Brain microvascular endothelial cell (primary cell): ENCODE measurements around the gene CCDC33.

Experiments
- DNase-seq: peaks from one replicate; pipeline ENCODE4 v3.0.0-alpha.2; 2020
- H3K27ac ChIP-seq: fragments of 250-450 bp; sonication (Bioruptor Pico); 2 replicates; pipeline ENCODE4 v1.5.1; 2020; ENCODE audit warnings: mild to moderate bottlenecking, moderate library complexity
- H3K27me3 ChIP-seq: fragments of 250-450 bp; sonication (Bioruptor Pico); replicated peaks from 2 replicates; pipeline ENCODE4 v1.5.1; 2020; ENCODE audit warnings: mild to moderate bottlenecking
- H3K36me3 ChIP-seq: fragments of 250-450 bp; sonication (Bioruptor Pico); replicated peaks from 2 replicates; pipeline ENCODE4 v1.5.1; 2020; ENCODE audit warnings: mild to moderate bottlenecking
- H3K4me3 ChIP-seq: 2 replicates; pipeline ENCODE4 v1.5.1; 2011; ENCODE audit warnings: low read depth, mild to moderate bottlenecking, control low read depth, low read length, moderate library complexity
- CTCF ChIP-seq: IDR thresholded peaks from 2 replicates; pipeline ENCODE4 v1.5.1; 2011; ENCODE audit warnings: low read depth, mild to moderate bottlenecking, moderate library complexity, low read length, control low read depth, inconsistent platforms; ENCODE audit errors: missing control alignments
- in situ Hi-C: cut with HindIII; loops from 2 replicates; pipeline ENCODE4 v1.10.0; 2017; ENCODE audit warnings: low sequenced_read_pairs, low pct_ligation_motif_present

CCDC33 gene

GRCh38 chr15:74243431-74243830 lies 7.3 kb downstream of the CCDC33 start:
- H3K27me3 ChIP-seq: no peaks in the 10 kb centered on the region
- in situ Hi-C loops: no loop called here
- H3K4me3 ChIP-seq: no peak overlapping the region
- DNase-seq: no peak
- no peak for TF ChIP-seq CTCF
- no peak overlapping the region for H3K27ac ChIP-seq
- H3K36me3 ChIP-seq: no peaks in the 10 kb centered on the region

- in situ Hi-C loops: no loop called here
Measured at GRCh38 chr15:74244822-74245341, 8.8 kb downstream of the CCDC33 start.

GRCh38 chr15:74245342-74245931 lies 9.3 kb downstream of the CCDC33 start:
- Histone ChIP-seq H3K27ac (no peak overlapping the region), H3K36me3 (no peaks in the 10 kb centered on the region), H3K4me3 (no peak overlapping the region), H3K27me3 (no peaks in the 10 kb centered on the region)
- DNase-seq: no peak
- in situ Hi-C loops: no loop called here
- TF ChIP-seq CTCF: no peak

More at GRCh38 chr15:74244822-74245341, 8.8 kb downstream of the CCDC33 start:
- no peak for TF ChIP-seq CTCF
- no peaks in the 10 kb centered on the region for H3K36me3 ChIP-seq
- no peak for DNase-seq
- no peak overlapping the region for H3K4me3 ChIP-seq
- H3K27me3 ChIP-seq: no peaks in the 10 kb centered on the region
- H3K27ac ChIP-seq: no peak overlapping the region

- Histone ChIP-seq H3K27me3 (no peaks in the 10 kb centered on the region), H3K27ac (no peak overlapping the region), H3K4me3 (no peak overlapping the region), H3K36me3 (no peaks in the 10 kb centered on the region)
- TF ChIP-seq CTCF: no peak
- no peak for DNase-seq
- in situ Hi-C loops: no loop called here
Measured at GRCh38 chr15:74250266-74250665, 14.1 kb downstream of the CCDC33 start.

GRCh38 chr15:74251131-74251811 lies 15.1 kb downstream of the CCDC33 start:
- in situ Hi-C loops: no loop called here
- TF ChIP-seq CTCF: no peak
- no peak overlapping the region for H3K27ac ChIP-seq
- no peak for DNase-seq
- no peak overlapping the region for H3K4me3 ChIP-seq
- no peaks in the 10 kb centered on the region for H3K27me3 ChIP-seq
- no peaks in the 10 kb centered on the region for H3K36me3 ChIP-seq

- in situ Hi-C loops: no loop called here
- Histone ChIP-seq H3K36me3 (no peaks in the 10 kb centered on the region), H3K4me3 (no peak overlapping the region), H3K27me3 (peaks cover 8% of the 10 kb centered on the region), H3K27ac (no peak overlapping the region)
- no peak for TF ChIP-seq CTCF
- peak; percentile 44 for DNase-seq
Measured at GRCh38 chr15:74252291-74252690, 16.2 kb downstream of the CCDC33 start.
